Thyroid gland (tissue), 4 donors: ENCODE data around the gene DUOX1. TPM values are rescaled to one million over a fixed set of nuclear protein-coding genes. Genes with fewer than 3 reads are reported as not detected.
A peak's percentile ranks its signal among the peaks of the same experiment; 100 is the strongest.

Experiments used
- DNase-seq, 2 donors: peaks; one replicate each; pipeline ENCODE4 v3.0.0-alpha.2; 2019
- H3K27ac ChIP-seq, 3 donors: fragments of 200-600 bp; sonication (generic); 1 replicate in 2 of 3; 2 replicates in 1 of 3; pipeline ENCODE4 v1.5.1; 2016 to 2019; ENCODE audit warnings: mild to moderate bottlenecking in 1 of 3, moderate library complexity in 1 of 3
- H3K27me3 ChIP-seq: fragments of 200-600 bp; sonication (generic); one replicate; pipeline ENCODE4 v1.5.1; 2019
- H3K36me3 ChIP-seq, 2 donors: fragments of 200-600 bp; sonication (generic); one replicate each; pipeline ENCODE4 v1.5.1; 2016 to 2019
- H3K4me1 ChIP-seq, 2 donors: fragments of 200-600 bp; sonication (generic); one replicate each; pipeline ENCODE4 v1.5.1; 2017 to 2019
- H3K4me3 ChIP-seq, 3 donors: fragments of 200-600 bp; sonication (generic); replicated peaks in 1 of 3; 1 replicate in 2 of 3; 2 replicates in 1 of 3; pipeline ENCODE4 v1.5.1; 2016; ENCODE audit warnings: mild to moderate bottlenecking in 1 of 3
- H3K9me3 ChIP-seq: fragments of 200-600 bp; sonication (generic); one replicate; pipeline ENCODE4 v1.5.1; 2017
- CTCF ChIP-seq, 6 experiments: fragments of 200-600 bp in 3 of 6; fragments of 450-650 bp in 3 of 6; sonication (generic) in 3 of 6; IDR thresholded peaks; one replicate each; pipeline ENCODE4 v1.5.1; 2016 to 2019; ENCODE audit warnings: antibody characterized with exemption in 6 of 6, mild to moderate bottlenecking in 2 of 6, inconsistent platforms in 1 of 6, moderate library complexity in 1 of 6
- POLR2A ChIP-seq, 2 donors: fragments of 450-650 bp; IDR thresholded peaks; one replicate each; pipeline ENCODE4 v1.6.1; 2017; ENCODE audit warnings: antibody characterized with exemption in 2 of 2, mild to moderate bottlenecking in 2 of 2, moderate library complexity in 1 of 2
- WGBS, 2 donors: methylation state at CpG; one replicate each; pipeline ENCODE4 v1.1.5; 2017; 5-methylcytosine and 5-hydroxymethylcytosine counted together
- intact Hi-C: fragments of 100-400 bp; cut with DNase I; formaldehyde crosslinking; loops from one replicate; pipeline ENCODE4 v1.15.1; 2023
- total RNA-seq, 4 donors: library from RNA; depleted of rRNA; stranded (reverse); fragments of >200 nt; gene quantifications; one replicate each; pipeline ENCODE4 v1.2.3, GENCODE V29; 2016

DUOX1 gene
- total RNA-seq, 4 donors from 2014 or later: 132 to 313 (median 234) TPM

- Histone ChIP-seq H3K9me3 (no peaks in the 10 kb centered on the region), H3K27ac (peak overlapping the region in 2 of 3 donors; percentile 30 to 35), H3K4me1 (peaks cover 16 to 42% of the 10 kb centered on the region in 2 donors), H3K4me3 (peak overlapping the region; percentile 4 to 46 (median 40)), H3K27me3 (no peaks in the 10 kb centered on the region), H3K36me3 (no peaks in the 10 kb centered on the region)
- WGBS, 2 donors: 14 to 21% methylated on average over 9 to 13 of the region's 13 CpGs
- TF ChIP-seq POLR2A (IDR thresholded peaks at IDR 0.05) (no peak), CTCF (IDR thresholded peaks at IDR 0.05) (no peak)
- intact Hi-C loops: loop anchor here (10.0 kb wide), 1 partner anchor 77 kb away; no protein-coding TSS in a partner anchor
- peak in 1 of 2 donors; percentile 44 for DNase-seq
Observed at GRCh38 chr15:45112143-45112590, 17.6 kb upstream of the DUOX1 start.

- no peaks in the 10 kb centered on the region for H3K9me3 ChIP-seq
- no peaks in the 10 kb centered on the region for H3K36me3 ChIP-seq
- intact Hi-C loops: loop anchor here (10.0 kb wide), 1 partner anchor 78 kb away; no protein-coding TSS in a partner anchor
- peak; percentile 44 to 48 for DNase-seq
- WGBS, 2 donors: 2 to 3% methylated on average over 29 to 39 of the region's 58 CpGs
- TF ChIP-seq CTCF (IDR thresholded peaks at IDR 0.05): no peak
- H3K4me1 ChIP-seq: peaks cover 21 to 47% of the 10 kb centered on the region in 2 donors
- H3K27ac ChIP-seq: peak overlapping the region in 1 of 3 donors; percentile 30
- H3K4me3 ChIP-seq: peak overlapping the region; percentile 4 to 46 (median 40)
- no peaks in the 10 kb centered on the region for H3K27me3 ChIP-seq
Observed at GRCh38 chr15:45112591-45113379, 17.0 kb upstream of the DUOX1 start.

DNA sequence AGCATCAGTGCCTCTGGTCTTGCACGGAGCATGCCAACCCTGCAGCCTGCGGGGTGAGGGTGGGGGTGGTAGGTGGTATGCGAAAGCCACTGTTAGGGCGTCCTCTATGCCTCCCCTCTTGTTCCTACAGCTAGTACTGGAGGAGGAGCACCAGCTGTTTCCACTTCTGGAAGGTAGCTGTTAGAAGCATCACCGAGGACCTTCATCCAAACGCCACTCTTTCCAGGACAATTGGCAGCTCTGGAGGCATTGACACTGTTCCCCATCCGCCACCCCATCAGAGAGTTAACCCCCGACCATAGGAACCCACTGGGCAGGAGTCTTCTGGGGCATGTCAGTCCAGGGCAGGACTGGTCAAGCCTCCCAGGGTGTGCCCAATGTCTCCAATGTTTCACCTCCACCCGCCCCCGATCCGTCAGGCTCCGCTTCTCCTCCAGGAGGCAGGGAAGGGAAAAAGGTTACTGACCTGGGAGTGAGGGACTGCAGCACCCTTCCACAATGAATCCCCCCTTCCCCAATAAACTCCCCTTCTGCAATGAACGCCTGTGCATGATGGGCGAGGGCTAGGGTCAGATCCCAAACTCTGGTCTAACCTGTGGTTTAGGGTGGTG lies 16.3 kb upstream of the DUOX1 start:
- H3K36me3 ChIP-seq: no peaks in the 10 kb centered on the region
- WGBS, 2 donors: 3 to 4% methylated on average over 8 to 13 of the region's 14 CpGs
- H3K4me3 ChIP-seq: peak overlapping the region; percentile 4 to 46 (median 40)
- TF ChIP-seq CTCF (IDR thresholded peaks at IDR 0.05) (peak in 1 of 6 experiments; percentile 8), POLR2A (IDR thresholded peaks at IDR 0.05) (no peak)
- H3K9me3 ChIP-seq: no peaks in the 10 kb centered on the region
- H3K27me3 ChIP-seq: no peaks in the 10 kb centered on the region
- peaks cover 22 to 49% of the 10 kb centered on the region in 2 donors for H3K4me1 ChIP-seq
- peak overlapping the region in 1 of 3 donors; percentile 61 for H3K27ac ChIP-seq
- peak; percentile 28 to 45 for DNase-seq
- intact Hi-C loops: loop anchor here (10.0 kb wide), 1 partner anchor 79 kb away; no protein-coding TSS in a partner anchor

- H3K4me1 ChIP-seq: peaks cover 22 to 49% of the 10 kb centered on the region in 2 donors
- DNase-seq: peak; percentile 92
- intact Hi-C loops: loop anchor here (10.0 kb wide), 1 partner anchor 79 kb away; no protein-coding TSS in a partner anchor
- 1% methylated on average over 23 to 34 of the region's 42 CpGs for WGBS, 2 donors
- peak within 1 kb of the TSS; percentile 46 to 61 (median 48) for H3K27ac ChIP-seq
- H3K4me3 ChIP-seq: peak within 1 kb of the TSS; percentile 4 to 46 (median 40)
- no peaks in the 10 kb centered on the region for H3K36me3 ChIP-seq
- no peaks in the 10 kb centered on the region for H3K9me3 ChIP-seq
- H3K27me3 ChIP-seq: no peaks in the 10 kb centered on the region
- no peak for TF ChIP-seq CTCF (IDR thresholded peaks at IDR 0.05)
- peak in 1 of 2 donors; percentile 86 for TF ChIP-seq POLR2A (IDR thresholded peaks at IDR 0.05)
Observed at GRCh38 chr15:45114076-45114750, 15.6 kb upstream of the DUOX1 start, which contains the start of the genes DUOX2 and DUOXA2. Gene DUOX2 (minus strand): TSS chr15:45114172. CDS start chr15:45113411, 761 bp downstream. Gene DUOXA2 (plus strand): TSS chr15:45114326. CDS start chr15:45114606, 280 bp downstream.
